HG02588 (cell line): Measurements from ENCODE around the gene DOCK8.
"Not testable (repeated sequence)": the region's sequence is repeated elsewhere in the genome, so short reads cannot be mapped to it uniquely, and the experiment has no call there.

ENCODE experiments used
- ATAC-seq: cut with Tn5 transposase; IDR thresholded peaks from one replicate; pipeline ENCODE4 v1.9.1; 2021; ENCODE audit warnings: mild to moderate bottlenecking, moderate library complexity; ENCODE audit not compliant: unreplicated experiment

DOCK8 gene

DNA sequence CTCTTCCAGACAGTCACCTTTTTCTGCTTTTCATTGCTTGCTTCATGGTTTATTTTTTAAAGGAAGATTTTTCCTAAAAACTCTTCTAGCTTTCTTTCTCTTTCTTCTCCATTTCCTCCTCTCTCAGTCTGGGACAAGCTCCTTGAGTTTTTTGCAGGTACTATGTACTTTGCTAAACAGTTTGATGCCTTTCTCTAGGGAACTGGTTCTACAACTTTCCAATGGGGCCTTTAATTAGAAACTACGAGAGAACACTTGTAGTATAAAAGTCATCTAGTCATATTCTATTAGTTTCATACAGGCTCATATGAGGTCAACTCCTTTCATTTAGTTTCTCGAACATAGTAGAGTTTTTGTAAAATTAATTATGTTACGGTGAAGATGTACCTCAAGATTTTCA is 189.6 kb downstream of the DOCK8 start:
- ATAC-seq: no peak

- no peak for ATAC-seq
These were observed 190.7 kb downstream of the DOCK8 start for GRCh38 chr9:405341-405740.

DNA sequence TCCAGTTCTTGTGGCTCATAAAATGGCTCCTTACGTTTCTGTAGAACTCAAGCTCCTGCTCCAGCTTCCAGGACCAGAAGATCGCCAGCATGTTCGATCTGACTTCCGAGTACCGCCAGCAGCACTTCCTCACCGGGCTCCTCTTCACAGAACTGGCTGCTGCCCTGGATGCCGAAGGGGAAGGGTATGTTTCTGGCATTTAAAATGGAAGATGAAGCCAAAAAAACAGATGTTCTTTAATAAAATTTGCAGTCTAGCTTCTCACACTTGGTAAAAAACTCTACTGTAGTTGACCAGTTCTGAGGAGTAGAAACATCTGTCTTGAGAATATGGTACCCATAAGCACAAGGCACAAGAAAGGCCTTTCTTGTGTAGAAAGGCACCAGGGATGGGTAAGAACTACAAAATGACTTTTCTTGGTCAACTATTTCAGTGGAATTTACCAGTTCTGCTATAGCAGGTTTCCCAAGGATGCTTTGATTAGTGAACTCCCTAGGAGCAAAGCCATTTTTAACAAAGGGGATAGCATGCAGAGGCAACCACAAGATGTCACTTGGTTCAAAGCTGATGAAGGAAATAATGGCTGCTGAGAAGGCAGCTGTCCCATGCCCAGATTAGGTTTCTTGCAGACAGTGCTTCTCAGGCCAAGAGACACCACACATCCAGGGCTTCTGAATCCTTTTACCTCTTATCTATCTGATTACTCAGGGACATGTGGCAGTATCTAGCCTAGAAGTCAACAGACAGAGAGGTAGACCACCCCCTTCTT is 192.4 kb downstream of the DOCK8 start:
- no peak for ATAC-seq

DNA sequence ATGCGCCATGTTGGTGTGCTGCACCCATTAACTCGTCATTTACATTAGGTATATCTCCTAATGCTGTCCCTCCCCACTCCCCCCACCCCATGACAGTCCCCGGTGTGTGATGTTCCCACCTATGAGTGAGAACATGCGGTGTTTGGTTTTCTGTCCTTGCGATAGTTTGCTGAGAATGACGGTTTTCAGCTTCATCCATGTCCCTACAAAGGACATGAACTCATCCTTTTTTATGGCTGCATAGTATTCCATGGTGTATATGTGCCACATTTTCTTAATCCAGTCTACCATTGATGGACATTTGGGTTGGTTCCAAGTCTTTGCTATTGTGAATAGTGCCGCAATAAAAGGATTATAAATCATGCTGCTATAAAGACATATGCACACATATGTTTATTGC is 195.0 kb downstream of the DOCK8 start:
- ATAC-seq: not testable (repeated sequence)

GRCh38 chr9:414595-414994 is 199.9 kb downstream of the DOCK8 start:
- no peak for ATAC-seq

GRCh38 chr9:419571-420171 is 205.0 kb downstream of the DOCK8 start:
- no peak for ATAC-seq

DNA sequence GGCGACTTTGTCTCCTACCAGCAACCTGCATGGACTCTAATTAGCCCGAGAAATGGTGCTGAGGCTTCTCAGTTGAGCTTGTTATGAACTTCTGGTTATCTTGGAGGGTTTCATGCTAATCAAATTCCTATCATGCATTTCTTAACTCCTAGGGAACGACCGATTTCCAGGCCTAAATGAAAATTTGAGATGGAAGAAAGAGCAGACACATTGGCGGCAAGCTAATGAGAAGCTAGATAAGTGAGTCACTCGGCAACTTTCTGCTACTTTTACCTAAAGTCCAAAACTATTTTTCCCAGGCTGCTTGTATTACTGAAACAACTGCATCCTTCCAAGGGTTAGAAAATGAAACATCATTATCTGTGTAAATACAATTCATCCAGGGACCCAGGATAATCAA is 207.2 kb downstream of the DOCK8 start:
- ATAC-seq: no peak

DNA sequence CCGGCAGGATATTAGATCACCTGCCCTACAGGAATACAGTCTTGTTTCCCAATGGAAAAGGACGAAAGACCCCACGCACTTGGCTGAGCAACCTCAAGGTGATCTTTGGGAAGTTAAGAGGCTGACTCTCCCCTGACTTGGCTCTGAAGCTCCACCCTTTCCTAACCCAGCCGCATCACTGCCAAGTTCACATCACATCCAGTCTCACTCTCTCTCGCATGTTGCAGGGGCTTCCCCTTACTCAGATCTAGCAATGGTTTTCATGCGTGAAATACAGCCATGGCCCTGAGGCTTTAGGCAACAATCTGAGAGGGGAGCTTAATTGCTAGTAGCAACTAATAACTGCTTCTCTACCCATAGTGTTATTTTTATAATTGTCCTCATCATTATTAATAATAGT is 211.6 kb downstream of the DOCK8 start:
- ATAC-seq: no peak

DNA sequence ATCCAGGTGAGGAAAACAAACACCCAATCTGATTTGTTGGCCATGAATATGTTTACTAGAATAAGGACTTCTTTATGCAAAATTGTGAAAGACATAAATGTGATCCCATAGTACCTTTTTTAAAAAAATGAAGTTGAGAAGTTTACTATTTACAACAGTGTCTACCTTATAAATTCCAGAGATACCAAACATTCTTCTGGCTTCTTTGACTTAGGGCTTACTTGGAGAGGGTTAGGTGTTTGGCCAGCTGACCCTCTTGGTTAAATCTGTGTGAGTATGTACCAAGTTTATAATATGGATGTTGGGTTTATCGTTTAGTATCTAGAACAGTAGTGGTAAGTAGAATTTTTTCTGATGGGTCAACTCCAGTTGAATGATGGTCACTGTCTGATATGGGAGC is 212.3 kb downstream of the DOCK8 start:
- no peak for ATAC-seq

- ATAC-seq: no peak
These were observed 217.0 kb downstream of the DOCK8 start for GRCh38 chr9:431701-432100.

- ATAC-seq: no peak
These were observed 221.8 kb downstream of the DOCK8 start for GRCh38 chr9:436482-436881.

- ATAC-seq: no peak
These were observed 222.4 kb downstream of the DOCK8 start for GRCh38 chr9:437066-437465.

- ATAC-seq: no peak
These were observed 222.9 kb downstream of the DOCK8 start for GRCh38 chr9:437574-438001.

GRCh38 chr9:438066-438465 is 223.4 kb downstream of the DOCK8 start:
- no peak for ATAC-seq

GRCh38 chr9:438961-439768 is 224.5 kb downstream of the DOCK8 start:
- no peak for ATAC-seq

DNA sequence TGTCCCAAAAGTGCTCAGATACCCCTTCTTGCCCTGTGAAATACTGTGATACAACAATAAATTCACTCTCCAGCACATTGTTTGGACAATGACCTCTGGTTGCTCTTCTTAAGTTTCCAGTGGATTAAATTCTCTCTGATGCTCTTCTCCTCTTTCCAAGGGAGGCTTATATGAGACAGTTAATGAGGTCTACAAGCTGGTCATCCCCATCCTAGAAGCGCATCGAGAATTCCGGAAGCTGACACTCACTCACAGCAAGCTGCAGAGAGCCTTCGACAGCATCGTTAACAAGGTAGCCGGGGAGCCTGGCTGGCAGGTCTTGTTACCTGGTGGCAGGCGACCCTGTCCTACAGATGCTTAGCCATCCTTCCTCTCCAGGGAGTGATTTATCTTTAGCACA is 226.5 kb downstream of the DOCK8 start:
- no peak for ATAC-seq

GRCh38 chr9:444528-444927 is 229.9 kb downstream of the DOCK8 start:
- ATAC-seq: no peak

- ATAC-seq: no peak
These were observed 230.4 kb downstream of the DOCK8 start for GRCh38 chr9:445033-445432.

DNA sequence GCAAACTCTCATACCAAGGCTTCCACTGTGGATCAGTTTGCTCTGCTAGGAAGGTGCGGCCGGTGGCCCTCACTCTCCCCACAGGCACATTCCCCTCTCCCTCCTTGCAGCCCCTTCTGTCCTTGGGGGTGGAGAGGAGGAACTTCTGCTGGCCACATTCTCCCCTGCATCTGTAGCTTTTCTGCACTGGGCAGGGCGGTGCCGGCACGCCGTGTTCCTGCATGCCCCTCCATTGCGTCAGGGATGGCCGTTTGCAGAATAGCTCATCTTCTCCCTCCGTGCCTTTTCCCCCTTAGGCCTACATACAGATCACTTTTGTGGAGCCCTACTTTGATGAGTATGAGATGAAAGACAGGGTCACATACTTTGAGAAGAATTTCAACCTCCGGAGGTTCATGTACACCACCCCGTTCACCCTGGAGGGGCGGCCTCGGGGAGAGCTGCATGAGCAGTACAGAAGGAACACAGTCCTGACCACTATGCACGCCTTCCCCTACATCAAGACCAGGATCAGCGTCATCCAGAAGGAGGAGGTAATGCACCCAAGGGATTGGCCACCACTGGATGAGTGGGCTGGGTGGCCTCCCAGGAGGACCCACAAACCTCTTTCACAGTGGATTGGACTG is 231.5 kb downstream of the DOCK8 start:
- ATAC-seq: no peak

GRCh38 chr9:447230-448025 is 232.8 kb downstream of the DOCK8 start:
- ATAC-seq: no peak

- ATAC-seq: no peak
These were observed 235.4 kb downstream of the DOCK8 start for GRCh38 chr9:450057-450456.
